HG03354 (cell line): ENCODE results near the gene RYR2.

Experiments used
- ATAC-seq: cut with Tn5 transposase; IDR thresholded peaks from one replicate; pipeline ENCODE4 v1.9.1; 2021; ENCODE audit warnings: mild to moderate bottlenecking; ENCODE audit not compliant: unreplicated experiment, poor library complexity, severe bottlenecking

The RYR2 gene

GRCh38 chr1:237180256-237180655, 138.3 kb downstream of the RYR2 start:
- no peak for ATAC-seq

DNA sequence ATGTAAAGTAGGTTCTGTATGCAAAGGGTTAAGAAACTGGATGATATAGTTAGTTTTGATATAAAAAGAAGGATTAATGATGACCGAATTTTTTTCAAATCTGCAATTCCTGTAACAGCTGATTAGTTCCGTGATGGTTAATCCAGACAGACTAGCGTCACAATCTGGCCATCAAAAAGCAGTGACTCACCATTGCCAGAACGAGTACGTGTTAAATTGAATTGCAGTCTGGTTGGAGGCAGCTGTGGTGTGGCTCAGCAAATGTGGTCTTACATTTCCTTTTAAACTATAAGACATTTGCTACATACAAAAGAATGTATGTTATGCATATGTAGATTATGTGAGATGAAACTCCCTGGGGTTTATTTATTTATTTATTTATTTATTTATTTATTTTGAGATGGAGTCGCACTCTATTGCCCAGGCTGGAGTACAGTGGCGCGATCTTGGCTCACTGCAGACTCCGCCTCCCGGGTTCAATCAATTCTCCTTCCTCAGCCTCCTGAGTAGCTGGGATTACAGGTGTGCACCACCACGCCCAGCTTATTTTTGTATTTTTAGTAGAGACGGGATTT, 139.8 kb downstream of the RYR2 start:
- ATAC-seq, result no peak

DNA sequence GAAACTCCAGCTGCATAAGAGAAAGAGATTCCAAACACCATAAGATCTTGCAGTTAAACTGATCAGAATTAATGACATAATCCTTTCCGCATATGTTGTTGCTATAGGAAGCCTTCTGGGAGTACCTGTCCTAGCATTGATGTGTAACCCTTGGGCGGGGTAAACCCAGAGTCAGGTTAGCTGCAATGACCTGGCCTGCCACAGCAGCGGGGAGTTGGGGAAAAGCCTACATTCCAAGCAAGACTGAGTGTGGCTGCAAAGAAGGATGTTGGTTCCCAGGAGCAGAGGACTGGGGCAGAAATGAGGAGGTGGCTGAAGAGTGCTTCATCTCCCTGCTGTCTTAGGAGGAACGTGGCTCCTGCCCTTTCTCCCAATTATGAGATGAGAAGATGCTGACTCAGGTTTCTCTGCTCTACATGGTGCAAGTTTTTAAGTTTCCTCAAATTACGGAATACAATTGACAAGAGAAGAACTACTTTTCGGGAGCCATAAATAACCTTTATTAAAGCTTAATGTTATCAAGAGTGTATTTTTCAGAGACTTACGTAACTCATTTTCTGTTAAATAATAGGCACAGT, 142.1 kb downstream of the RYR2 start:
- no peak for ATAC-seq

- no peak for ATAC-seq
Observed at GRCh38 chr1:237186675-237187074, 144.7 kb downstream of the RYR2 start.

- ATAC-seq, result no peak
Observed at GRCh38 chr1:237187842-237188241, 145.9 kb downstream of the RYR2 start.

- ATAC-seq, result no peak
Observed at GRCh38 chr1:237191403-237191802, 149.4 kb downstream of the RYR2 start.

GRCh38 chr1:237197470-237198425, 155.8 kb downstream of the RYR2 start:
- no peak for ATAC-seq

GRCh38 chr1:237199026-237199425, 157.0 kb downstream of the RYR2 start:
- no peak for ATAC-seq

DNA sequence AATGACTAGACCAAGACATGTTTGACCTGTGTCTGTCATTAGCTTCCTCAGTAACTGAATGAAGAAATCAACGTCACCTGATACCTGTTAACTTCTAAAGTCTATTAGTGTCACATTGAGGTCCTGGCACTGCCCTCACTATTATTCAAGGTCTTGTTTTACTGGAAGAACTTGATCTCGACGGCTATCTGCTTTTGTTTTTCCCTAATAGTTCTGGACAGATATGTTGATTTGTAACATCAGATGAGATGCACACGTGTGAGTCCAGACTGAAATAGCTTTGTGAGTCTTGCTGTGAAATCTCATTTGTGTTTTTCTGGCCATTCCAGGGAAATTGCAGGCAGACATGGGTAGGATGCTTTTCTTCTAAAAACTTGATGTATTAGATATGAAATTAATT, 159.2 kb downstream of the RYR2 start:
- no peak for ATAC-seq

DNA sequence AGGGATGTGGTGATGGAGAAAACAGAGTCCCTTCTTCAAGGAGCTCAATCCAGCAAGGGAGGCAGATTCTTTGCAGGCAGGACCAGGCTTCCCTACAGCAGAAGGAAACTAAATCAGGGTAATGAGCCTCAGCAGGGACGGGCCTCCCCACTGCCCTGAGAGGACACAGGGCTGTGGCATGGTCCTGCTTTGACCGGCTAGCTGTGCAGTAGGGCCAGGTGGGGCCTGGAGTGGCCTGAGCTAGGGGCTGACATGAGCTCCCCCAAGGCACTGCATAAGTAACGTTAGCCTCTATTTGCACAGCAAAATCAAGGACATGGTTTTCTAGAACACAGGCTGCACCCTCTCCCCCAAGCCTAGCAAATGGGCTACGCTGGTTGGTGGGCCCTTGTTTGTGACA, 162.9 kb downstream of the RYR2 start:
- ATAC-seq, result no peak

DNA sequence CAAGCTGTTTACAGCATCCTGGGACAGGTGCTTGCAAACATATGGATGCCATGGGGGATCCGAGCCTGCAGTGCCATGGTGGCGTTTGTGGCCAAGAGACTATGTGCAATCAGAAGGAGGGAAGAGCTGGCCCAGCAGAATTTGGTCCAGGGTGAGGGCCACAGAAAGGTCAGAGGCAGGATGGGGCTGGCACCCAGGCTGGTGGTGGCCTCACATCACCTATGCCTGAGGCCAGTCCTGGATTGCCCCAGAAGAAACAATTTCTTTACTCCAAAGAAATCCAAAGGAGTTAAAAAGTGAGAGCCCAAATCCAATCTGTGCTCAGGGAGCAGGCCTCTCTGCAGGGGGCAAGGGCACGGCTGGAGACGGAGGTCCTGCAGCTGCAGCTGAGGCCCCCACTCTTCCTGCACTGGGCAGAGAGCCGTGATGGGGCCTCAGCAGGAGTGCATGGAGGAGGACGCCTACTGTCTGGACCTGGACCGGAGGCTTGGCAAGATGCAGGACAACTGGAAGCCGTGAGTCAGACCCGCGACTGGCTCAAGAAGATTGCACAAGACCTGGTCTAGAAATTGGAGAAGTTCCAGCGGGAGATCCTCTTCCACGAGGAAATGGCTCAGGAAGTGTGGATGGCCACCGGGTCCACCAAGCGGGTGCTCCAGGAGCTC, 163.5 kb downstream of the RYR2 start:
- no peak for ATAC-seq

GRCh38 chr1:237206065-237206414, 164.1 kb downstream of the RYR2 start:
- ATAC-seq, result no peak

DNA sequence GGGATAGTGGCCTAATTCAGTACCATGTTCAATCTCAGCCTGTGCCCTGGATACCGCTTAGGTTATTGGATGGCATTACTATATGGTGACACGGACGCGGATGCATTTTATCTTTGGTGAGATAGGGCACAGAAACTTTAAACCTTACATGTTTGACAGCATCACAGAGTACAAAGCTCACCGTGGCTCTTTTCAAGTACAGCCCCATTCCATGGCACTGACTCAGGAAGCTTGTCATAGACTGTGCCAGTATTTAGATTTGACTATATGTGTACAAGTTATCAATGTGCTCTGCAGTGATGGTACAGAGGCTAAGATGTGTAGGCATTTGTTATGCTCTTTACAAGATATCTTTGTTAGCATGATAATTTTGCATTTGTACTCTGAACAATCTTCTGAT, 169.0 kb downstream of the RYR2 start:
- no peak for ATAC-seq

DNA sequence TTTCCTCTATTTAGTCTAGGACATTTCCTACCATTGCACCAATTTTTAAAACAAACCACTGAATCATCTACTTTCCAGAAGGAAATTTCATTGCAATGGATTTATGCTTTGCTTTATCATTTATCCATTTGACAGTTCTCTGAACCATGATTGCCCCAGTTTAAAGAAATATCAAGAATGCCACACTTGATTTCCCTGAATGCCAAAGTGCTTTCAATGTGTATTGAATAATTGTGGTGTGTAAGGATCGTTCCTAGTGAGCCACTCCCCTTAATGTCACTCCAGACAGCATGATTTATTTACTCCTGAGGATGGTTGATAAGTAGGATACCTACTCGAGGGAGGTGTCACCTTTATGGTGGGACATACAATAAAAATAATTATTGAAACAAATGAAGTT, 169.6 kb downstream of the RYR2 start:
- ATAC-seq, result no peak

DNA sequence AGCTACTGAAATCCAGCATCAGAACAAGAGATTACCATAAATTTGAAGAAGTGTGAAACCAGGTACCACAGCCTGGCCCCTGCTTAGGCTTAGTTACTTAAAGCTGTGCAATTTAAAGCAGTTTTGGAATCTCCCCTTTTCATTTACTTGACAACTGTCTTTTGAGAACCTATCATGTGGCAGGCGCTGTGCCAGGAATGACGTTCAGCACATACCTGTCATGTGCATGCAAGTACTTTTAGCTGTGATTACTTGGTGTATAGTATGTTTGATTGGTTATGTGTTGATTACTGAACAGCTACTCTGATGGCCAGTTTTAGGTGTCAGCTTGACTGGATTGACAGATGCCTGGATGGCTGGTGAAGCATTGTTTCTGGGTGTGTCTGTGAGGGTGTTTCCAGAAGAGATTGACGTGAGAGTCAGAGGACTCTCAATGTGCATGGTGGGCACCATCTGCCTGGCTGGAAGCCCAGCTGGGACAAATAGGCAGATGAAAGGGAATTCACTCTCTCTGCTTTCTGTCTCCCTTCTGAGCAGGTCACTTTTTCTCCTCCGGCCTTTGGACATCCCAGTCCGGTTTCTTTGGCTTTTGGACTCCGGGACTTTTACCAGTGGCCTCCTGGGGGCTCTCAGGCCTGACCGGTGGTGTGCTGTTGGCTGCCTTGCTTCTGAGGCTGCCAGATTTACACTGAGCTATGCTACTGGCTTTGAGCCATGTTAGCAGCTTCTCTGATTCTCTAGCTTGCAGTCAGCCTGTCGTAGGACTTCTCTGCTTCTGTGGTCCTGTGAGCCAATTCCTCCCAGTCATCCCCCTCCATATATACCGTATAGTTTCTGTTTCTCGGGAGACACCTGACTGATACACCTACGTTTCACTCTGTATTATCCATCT, 178.0 kb downstream of the RYR2 start:
- no peak for ATAC-seq

- ATAC-seq, result no peak
Observed at GRCh38 chr1:237223419-237223818, 181.4 kb downstream of the RYR2 start.

DNA sequence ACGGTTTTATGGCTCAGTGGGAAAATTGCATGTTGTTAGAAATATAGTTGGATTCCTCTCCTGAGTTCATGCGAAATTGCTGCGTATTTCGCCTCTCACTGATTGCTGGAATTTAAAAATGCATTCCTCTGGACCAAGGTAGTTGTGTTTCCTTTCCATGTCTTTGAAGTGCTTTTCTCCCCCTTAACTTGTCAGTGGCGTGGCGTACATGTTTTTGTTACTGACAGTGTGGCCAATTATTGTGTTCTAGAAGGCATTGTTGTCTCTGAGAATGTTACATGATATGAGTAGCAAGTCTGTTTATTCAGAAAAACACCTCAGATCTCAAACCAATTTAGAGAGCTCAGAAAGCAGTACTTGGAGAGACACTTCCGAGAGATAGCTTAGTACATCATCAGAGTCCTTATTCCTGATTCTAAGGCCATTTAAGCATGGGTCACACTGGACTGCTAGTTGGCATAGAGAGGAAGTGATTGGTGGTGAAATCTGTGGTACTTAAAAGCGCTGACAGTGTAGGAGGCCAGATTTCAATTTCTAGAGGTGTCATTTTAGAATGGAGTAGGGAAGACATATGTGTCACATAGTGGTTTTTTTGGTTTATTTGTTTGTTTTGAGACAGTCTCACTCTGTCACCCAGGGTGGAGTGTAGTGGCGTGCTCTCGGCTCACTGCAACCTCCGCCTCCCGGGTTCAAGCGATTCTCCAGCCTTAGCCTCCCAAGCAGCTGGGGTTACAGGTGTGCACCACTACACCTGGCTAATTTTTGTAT, 184.4 kb downstream of the RYR2 start:
- ATAC-seq, result no peak

- ATAC-seq, result no peak
Observed at GRCh38 chr1:237227476-237227875, 185.5 kb downstream of the RYR2 start.

DNA sequence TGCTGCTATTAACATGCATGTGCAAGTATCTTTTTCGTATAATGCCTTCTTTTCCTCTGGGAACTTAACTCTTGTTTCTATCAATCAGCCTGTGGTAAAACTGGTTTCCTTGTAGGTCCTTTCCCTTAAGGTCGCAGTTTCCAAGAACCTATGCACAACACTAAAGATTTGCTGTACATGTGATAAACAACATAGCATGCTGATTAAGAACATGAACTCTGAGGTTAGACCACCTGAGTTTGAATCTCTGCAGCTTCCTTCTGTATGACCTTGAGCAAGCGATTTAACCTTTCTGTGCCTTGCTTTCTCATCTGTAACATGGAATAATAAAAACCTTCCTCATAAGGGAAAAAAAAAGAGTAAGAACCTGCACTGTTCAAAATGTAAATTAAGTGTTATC, 186.4 kb downstream of the RYR2 start:
- ATAC-seq, result no peak
